GM12878 (cell line): Measurements from ENCODE around the gene TNFSF12. TPM values are rescaled to one million over a fixed set of nuclear protein-coding genes. Genes with fewer than 3 reads are reported as not detected.

ENCODE experiments used
- ATAC-seq: fragments of 200-7000 bp; cut with Tn5 transposase; 3 replicates; pipeline ENCODE4 v1.9.1; 2020; ENCODE audit warnings: mild to moderate bottlenecking, moderate library complexity
- BruUV-seq: library from RNA; stranded (reverse); fragments of 400-500 nt; replicated peaks from 2 replicates; lab custom pipeline; 2021; lab: Mats Ljungman, UMichigan
- CTCF ChIA-PET: fragments of 300-600 bp; sonication (Branson Sonifier 250); formaldehyde crosslinking; extraction: SDS; loops from one replicate; lab custom pipeline; 2021; ENCODE audit warnings: inconsistent platforms; lab: Yijun Ruan, JAX
- POLR2A ChIA-PET: fragments of 350-600 bp; formaldehyde crosslinking; extraction: SDS; loops from one replicate; lab custom pipeline; 2021; ENCODE audit warnings: inconsistent platforms; lab: Charles Lee
- RAD21 ChIA-PET: fragments of 300-600 bp; sonication (Branson Sonifier 250); formaldehyde crosslinking; loops from one replicate; lab custom pipeline; 2023; ENCODE audit warnings: antibody characterized with exemption; ENCODE audit not compliant: unreplicated experiment; lab: Charles Lee
- SMC1A ChIA-PET: fragments of 300-600 bp; sonication (Branson Sonifier 250); formaldehyde crosslinking; loops from one replicate; lab custom pipeline; 2023; ENCODE audit not compliant: unreplicated experiment, uncharacterized antibody; lab: Charles Lee
- DNase-seq: peaks from one replicate; pipeline ENCODE4 v3.0.0-alpha.2; 2011; ENCODE audit warnings: low read depth, low spot score
- FAIRE-seq: peaks from 3 replicates; lab custom pipeline; 2011; peaks lifted over from hg19 to GRCh38; lab: Jason Lieb, UNC
- H2AFZ ChIP-seq: 2 replicates; pipeline ENCODE4 v1.6.0; 2011; ENCODE audit warnings: low read depth, low read length, control low read depth; ENCODE audit not compliant: control insufficient read depth
- H3K27ac ChIP-seq: 2 replicates; pipeline ENCODE4 v1.5.1; 2011; ENCODE audit warnings: control low read depth; ENCODE audit not compliant: control insufficient read depth, insufficient read depth
- H3K27me3 ChIP-seq, 2 experiments: replicated peaks in 1 of 2; 2 replicates each; pipeline versions ENCODE4 v1.6.0 to v1.6.1; 2011; ENCODE audit warnings: low read length in 1 of 2; ENCODE audit not compliant: control insufficient read depth in 2 of 2, insufficient read depth in 2 of 2
- H3K36me3 ChIP-seq, 2 experiments: 2 replicates each; pipeline ENCODE4 v1.5.1; 2011; ENCODE audit warnings: low read length in 1 of 2; ENCODE audit not compliant: control insufficient read depth in 2 of 2, insufficient read depth in 2 of 2
- H3K4me1 ChIP-seq: 2 replicates; pipeline ENCODE4 v1.6.1; 2011; ENCODE audit warnings: mild to moderate bottlenecking, low read length, moderate library complexity, mixed read lengths; ENCODE audit not compliant: control insufficient read depth, insufficient read depth
- H3K4me2 ChIP-seq: 2 replicates; pipeline ENCODE4 v1.6.0; 2011; ENCODE audit warnings: control low read depth; ENCODE audit not compliant: control insufficient read depth, insufficient read depth
- H3K4me3 ChIP-seq: fragments of 200-600 bp; sonication (generic); 2 replicates; pipeline ENCODE4 v1.5.1; 2016
- H3K79me2 ChIP-seq: 2 replicates; pipeline ENCODE4 v1.6.0; 2011; ENCODE audit warnings: low read length; ENCODE audit not compliant: control insufficient read depth, insufficient read depth
- H3K9ac ChIP-seq: 2 replicates; pipeline ENCODE4 v1.8.0; 2011; ENCODE audit warnings: low read length, control low read depth, mixed read lengths; ENCODE audit not compliant: control insufficient read depth, insufficient read depth
- H3K9me3 ChIP-seq: replicated peaks from 3 replicates; pipeline ENCODE4 v1.5.1; 2011; ENCODE audit warnings: mild to moderate bottlenecking, low read length; ENCODE audit not compliant: control insufficient read depth, insufficient read depth
- H4K20me1 ChIP-seq: 2 replicates; pipeline ENCODE4 v1.6.0; 2011; ENCODE audit not compliant: control insufficient read depth, insufficient read depth
- ATF7 ChIP-seq: fragments of 450-650 bp; IDR thresholded peaks from 2 replicates; pipeline ENCODE4 v1.6.1; 2016; ENCODE audit warnings: low read depth, mild to moderate bottlenecking
- BACH1 ChIP-seq: fragments of 450-650 bp; IDR thresholded peaks from 2 replicates; pipeline ENCODE4 v1.6.1; 2017; ENCODE audit warnings: mild to moderate bottlenecking, borderline replicate concordance
- NFXL1 ChIP-seq: fragments of 450-650 bp; IDR thresholded peaks from 2 replicates; pipeline ENCODE4 v1.6.1; 2017; ENCODE audit warnings: antibody characterized with exemption, mild to moderate bottlenecking, borderline replicate concordance
- POLR2AphosphoS5 ChIP-seq: IDR thresholded peaks from 2 replicates; pipeline ENCODE4 v1.6.1; 2011; ENCODE audit warnings: mild to moderate bottlenecking, low read length, inconsistent platforms
- RUNX3 ChIP-seq: IDR thresholded peaks from 2 replicates; pipeline ENCODE4 v1.6.1; 2012; ENCODE audit warnings: low read length, inconsistent platforms
- STAT1 ChIP-seq: fragments of 450-650 bp; conservative IDR thresholded peaks from 2 replicates; pipeline ENCODE4 v1.6.1; 2014; ENCODE audit warnings: antibody characterized with exemption, mild to moderate bottlenecking
- TBL1XR1 ChIP-seq: IDR thresholded peaks from 2 replicates; pipeline ENCODE4 v1.6.1; 2012; ENCODE audit warnings: low read depth, low read length, improper control_type of control experiment
- ZSCAN29 ChIP-seq: fragments of 450-650 bp; IDR thresholded peaks from 2 replicates; pipeline ENCODE4 v1.6.1; 2017; ENCODE audit warnings: mild to moderate bottlenecking, moderate library complexity
- WGBS: methylation state at CpG from one replicate; pipeline ENCODE4 v1.1.6; 2016; ENCODE audit warnings: low lambda C conversion rate; ENCODE audit not compliant: insufficient replicate concordance, insufficient coverage; ENCODE audit errors: missing lambda C conversion rate; 5-methylcytosine and 5-hydroxymethylcytosine counted together
- in situ Hi-C: fragments of 300-500 bp; cut with MboI; formaldehyde crosslinking; loops from 9 replicates; pipeline ENCODE4 v1.14.3; 2018; ENCODE audit warnings: mixed read lengths
- intact Hi-C: fragments of 100-400 bp; cut with micrococcal nuclease; formaldehyde crosslinking; loops from one replicate; pipeline ENCODE4 v1.14.2; 2022; ENCODE audit not compliant: unreplicated experiment
- polyA plus RNA-seq, 11 experiments: library from polyadenylated mRNA; depleted of rRNA in 4 of 11; unstranded in 6 of 11; stranded (reverse) in 5 of 11; fragments of >200 nt; fragmentation: Nextera tagmentation in 4 of 11; fragmentation: Illumina TruSeq in 1 of 11; extraction: Ambion mirVana in 4 of 11; extraction: Trizol in 1 of 11; gene quantifications; 1 replicate in 1 of 11; 2 replicates in 10 of 11; pipeline versions ENCODE4 v1.2.1 to v1.2.3, GENCODE V29; 2011 to 2016; ENCODE audit warnings: inconsistent platforms in 2 of 11, missing spikeins in 2 of 11, low read depth in 1 of 11
- total RNA-seq, 4 experiments: library from RNA; depleted of rRNA in 3 of 4; stranded (reverse); fragments of >200 nt in 3 of 4; fragmentation: Illumina TruSeq in 1 of 4; extraction: Trizol in 1 of 4; gene quantifications; 2 replicates each; pipeline versions ENCODE4 v1.2.1 to v1.2.3, GENCODE V29; 2013 to 2021

The TNFSF12 gene
- total and polyA plus RNA-seq, 10 of the 15 experiments (the other 5 are each of a cell fraction or from before 2014, with no cell fraction given): 0.32 to 7.0 (median 2.6) TPM

DNA sequence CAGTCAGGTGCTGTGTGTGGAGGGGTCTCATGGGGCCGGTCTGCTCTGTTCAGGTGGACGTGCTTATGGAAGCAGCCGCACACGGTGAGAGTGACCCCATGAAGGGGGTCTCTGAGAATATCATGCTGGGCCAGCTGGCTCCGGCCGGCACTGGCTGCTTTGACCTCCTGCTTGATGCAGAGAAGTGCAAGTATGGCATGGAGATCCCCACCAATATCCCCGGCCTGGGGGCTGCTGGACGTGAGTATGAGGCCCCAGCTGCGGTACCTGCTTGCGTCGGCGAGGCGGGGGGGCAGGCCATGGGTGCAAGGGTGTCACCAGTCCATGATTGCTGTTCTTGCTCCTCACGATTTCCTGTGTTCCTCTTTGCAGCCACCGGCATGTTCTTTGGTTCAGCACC is 36.8 kb upstream of the TNFSF12 start:
- no peak for FAIRE-seq
- TF ChIP-seq STAT1 (no peak), ATF7 (no peak), NFXL1 (no peak), ZSCAN29 (no peak), RUNX3 (no peak), TBL1XR1 (no peak)
- WGBS: 98% methylated on average over 15 of the region's 15 CpGs
- Histone ChIP-seq H3K9me3 (no peaks in the 10 kb centered on the region), H3K4me2 (no peak overlapping the region), H3K9ac (no peak overlapping the region), H3K4me3 (no peak overlapping the region), H3K36me3 (peaks cover 19 to 38% of the 10 kb centered on the region in 2 experiments; a peak in 3 of 4 replicates), H2AFZ (no peak overlapping the region), H3K4me1 (no peaks in the 10 kb centered on the region), H3K27ac (no peak overlapping the region), H3K79me2 (no peaks in the 10 kb centered on the region), H4K20me1 (no peaks in the 10 kb centered on the region), H3K27me3 (no peaks in the 10 kb centered on the region)
- RAD21 ChIA-PET: interaction anchor here (1.1 kb wide), 1 partner anchor 48 kb away, joined by 3 read pairs; no protein-coding TSS in a partner anchor
- in situ Hi-C loops (no loop called here), intact Hi-C loops (no loop called here)
- no TSS peak for BruUV-seq
- CTCF ChIA-PET: interaction anchor here (1.2 to 4.4 kb wide), 3 partner anchors 35 to 156 kb away, joined by 3 to 145 read pairs (median 26); partner anchors contain the start of genes SENP3, TNFSF12 and TNFSF13
- DNase-seq: no peak
- ATAC-seq: no peak
- SMC1A ChIA-PET: no interaction called here
- POLR2A ChIA-PET: no interaction called here

DNA sequence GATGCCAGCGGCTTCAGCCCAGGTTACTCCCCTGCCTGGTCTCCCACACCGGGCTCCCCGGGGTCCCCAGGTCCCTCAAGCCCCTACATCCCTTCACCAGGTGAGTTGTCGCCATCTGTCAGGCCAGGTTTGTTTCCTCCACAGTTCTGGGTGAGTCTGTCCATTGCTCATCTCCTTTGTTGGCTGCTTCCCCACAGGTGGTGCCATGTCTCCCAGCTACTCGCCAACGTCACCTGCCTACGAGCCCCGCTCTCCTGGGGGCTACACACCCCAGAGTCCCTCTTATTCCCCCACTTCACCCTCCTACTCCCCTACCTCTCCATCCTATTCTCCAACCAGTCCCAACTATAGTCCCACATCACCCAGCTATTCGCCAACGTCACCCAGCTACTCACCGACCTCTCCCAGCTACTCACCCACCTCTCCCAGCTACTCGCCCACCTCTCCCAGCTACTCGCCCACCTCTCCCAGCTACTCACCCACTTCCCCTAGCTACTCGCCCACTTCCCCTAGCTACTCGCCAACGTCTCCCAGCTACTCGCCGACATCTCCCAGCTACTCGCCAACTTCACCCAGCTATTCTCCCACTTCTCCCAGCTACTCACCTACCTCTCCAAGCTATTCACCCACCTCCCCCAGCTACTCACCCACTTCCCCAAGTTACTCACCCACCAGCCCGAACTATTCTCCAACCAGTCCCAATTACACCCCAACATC is 35.9 kb upstream of the TNFSF12 start:
- Histone ChIP-seq H3K79me2 (no peaks in the 10 kb centered on the region), H2AFZ (no peak overlapping the region), H3K4me3 (no peak overlapping the region), H3K4me2 (no peak overlapping the region), H3K27me3 (no peaks in the 10 kb centered on the region), H3K4me1 (no peaks in the 10 kb centered on the region), H3K9ac (no peak overlapping the region), H3K36me3 (peaks cover 16 to 38% of the 10 kb centered on the region in 2 experiments; a peak in 3 of 4 replicates), H3K27ac (no peak overlapping the region), H3K9me3 (no peaks in the 10 kb centered on the region), H4K20me1 (no peaks in the 10 kb centered on the region)
- RAD21 ChIA-PET: interaction anchor here (1.1 to 4.1 kb wide), 4 partner anchors 19 to 157 kb away, joined by 3 to 84 read pairs (median 4); partner anchors contain the start of genes SENP3 and TNFSF13
- in situ Hi-C loops (no loop called here), intact Hi-C loops (no loop called here)
- CTCF ChIA-PET: interaction anchor here (0.7 to 4.4 kb wide), 19 partner anchors 10 to 174 kb away, joined by 3 to 145 read pairs (median 4); partner anchors contain the start of genes SAT2, SENP3, TMEM95 and TNFSF12
- ATAC-seq: no peak
- DNase-seq: no peak
- SMC1A ChIA-PET: interaction anchor here (0.7 to 4.2 kb wide), 9 partner anchors 39 to 175 kb away, joined by 3 to 67 read pairs (median 3); partner anchors contain the start of genes MPDU1, SENP3, TNFSF13 and WRAP53
- TF ChIP-seq POLR2AphosphoS5 (0 out of 2 replicates have a peak, but pooled peaks have one; percentile 22), BACH1 (no peak)
- BruUV-seq: no TSS peak
- no peak for FAIRE-seq
- POLR2A ChIA-PET: interaction anchor here (0.5 to 3.9 kb wide), 5 partner anchors 9 to 212 kb away, joined by 3 to 36 read pairs (median 4); partner anchors contain the start of gene TNFSF13
- 84% methylated on average over 20 of the region's 20 CpGs for WGBS
